ENCODE results near the gene CST3.

GRCh38 chr20:23631981-23632710 is 5.6 kb downstream of the CST3 start:
- TF ChIP-seq CTCF (IDR thresholded peaks at IDR 0.05) (no peak), REST (IDR thresholded peaks at IDR 0.05; ENCODE audit: insufficient read depth in 1 of 2, low read depth in 2 of 2, low read length in 1 of 2) (no peak)
